ENCODE results near the gene ARHGAP31.
"Not testable (repeated sequence)": the region's sequence is repeated elsewhere in the genome, so short reads cannot be mapped to it uniquely, and the experiment has no call there.

Gene ARHGAP31

GRCh38 chr3:119319311-119319710 is 25.1 kb downstream of the ARHGAP31 start:
- DNase-seq (ENCODE audit: low read depth) = no peak

- DNase-seq (ENCODE audit: low read depth) = not testable (repeated sequence)
Observed at GRCh38 chr3:119320785-119321184, 26.6 kb downstream of the ARHGAP31 start.

- no peak for DNase-seq (ENCODE audit: low read depth)
Observed at GRCh38 chr3:119322021-119322834, 28.0 kb downstream of the ARHGAP31 start.

- no peak for DNase-seq (ENCODE audit: low read depth)
Observed at GRCh38 chr3:119322835-119323722, 28.9 kb downstream of the ARHGAP31 start.

GRCh38 chr3:119323723-119324085 is 29.5 kb downstream of the ARHGAP31 start:
- no peak for DNase-seq (ENCODE audit: low read depth)

- DNase-seq (ENCODE audit: low read depth) = no peak
Observed at GRCh38 chr3:119324899-119325298, 30.7 kb downstream of the ARHGAP31 start.

GRCh38 chr3:119326976-119327375 is 32.8 kb downstream of the ARHGAP31 start:
- no peak for DNase-seq (ENCODE audit: low read depth)

- DNase-seq (ENCODE audit: low read depth) = no peak
Observed at GRCh38 chr3:119329551-119329950, 35.4 kb downstream of the ARHGAP31 start.

- DNase-seq (ENCODE audit: low read depth) = no peak
Observed at GRCh38 chr3:119330181-119330580, 36.0 kb downstream of the ARHGAP31 start.

GRCh38 chr3:119330858-119331257 is 36.7 kb downstream of the ARHGAP31 start:
- no peak for DNase-seq (ENCODE audit: low read depth)

- DNase-seq (ENCODE audit: low read depth) = no peak
Observed at GRCh38 chr3:119331661-119332060, 37.5 kb downstream of the ARHGAP31 start.

GRCh38 chr3:119333773-119334509 is 39.8 kb downstream of the ARHGAP31 start:
- no peak for DNase-seq (ENCODE audit: low read depth)

- no peak for DNase-seq (ENCODE audit: low read depth)
Observed at GRCh38 chr3:119336823-119337222, 42.6 kb downstream of the ARHGAP31 start.

GRCh38 chr3:119337407-119337806 is 43.2 kb downstream of the ARHGAP31 start:
- not testable (repeated sequence) for DNase-seq (ENCODE audit: low read depth)

- no peak for DNase-seq (ENCODE audit: low read depth)
Observed at GRCh38 chr3:119338754-119339153, 44.6 kb downstream of the ARHGAP31 start.

GRCh38 chr3:119340014-119340413 is 45.8 kb downstream of the ARHGAP31 start:
- no peak for DNase-seq (ENCODE audit: low read depth)

- no peak for DNase-seq (ENCODE audit: low read depth)
Observed at GRCh38 chr3:119340446-119340845, 46.3 kb downstream of the ARHGAP31 start.

GRCh38 chr3:119342176-119342575 is 48.0 kb downstream of the ARHGAP31 start:
- no peak for DNase-seq (ENCODE audit: low read depth)

GRCh38 chr3:119343719-119344118 is 49.5 kb downstream of the ARHGAP31 start:
- no peak for DNase-seq (ENCODE audit: low read depth)

GRCh38 chr3:119346076-119346496 is 51.9 kb downstream of the ARHGAP31 start:
- DNase-seq (ENCODE audit: low read depth) = no peak

GRCh38 chr3:119347036-119347435 is 52.9 kb downstream of the ARHGAP31 start:
- no peak for DNase-seq (ENCODE audit: low read depth)

- no peak for DNase-seq (ENCODE audit: low read depth)
Observed at GRCh38 chr3:119349354-119350041, 55.3 kb downstream of the ARHGAP31 start.

All from fibroblast of the conjunctiva (primary cell).